Progenitor cell of endocrine pancreas (in vitro differentiated cells): ENCODE data around the gene SPG11. TPM values are rescaled to one million over a fixed set of nuclear protein-coding genes. Genes with fewer than 3 reads are reported as not detected.
A peak's percentile ranks its signal among the peaks of the same experiment; 100 is the strongest.
"Not testable (repeated sequence)": the region's sequence is repeated elsewhere in the genome, so short reads cannot be mapped to it uniquely, and the experiment has no call there.

Experiments
- DNase-seq: peaks from one replicate; pipeline ENCODE4 v3.0.0; 2021; ENCODE audit warnings: low spot score; ENCODE audit not compliant: unreplicated experiment
- H3K27ac Mint-ChIP-seq: 2 replicates; pipeline ENCODE4 v1.8.0; 2021; ENCODE audit warnings: mild to moderate bottlenecking, moderate library complexity, mixed read lengths
- H3K27me3 Mint-ChIP-seq: 2 replicates; pipeline ENCODE4 v1.8.0; 2021; ENCODE audit warnings: mixed read lengths
- H3K36me3 Mint-ChIP-seq: 2 replicates; pipeline ENCODE4 v1.8.0; 2022; ENCODE audit warnings: mixed read lengths; ENCODE audit not compliant: insufficient read depth
- H3K4me1 Mint-ChIP-seq: 2 replicates; pipeline ENCODE4 v1.8.0; 2021; ENCODE audit warnings: low read depth, mixed read lengths
- H3K4me3 Mint-ChIP-seq: 2 replicates; pipeline ENCODE4 v1.8.0; 2021; ENCODE audit warnings: low read depth, mild to moderate bottlenecking, moderate library complexity, mixed read lengths
- H3K9me3 Mint-ChIP-seq: 2 replicates; pipeline ENCODE4 v1.8.0; 2021; ENCODE audit warnings: low read depth, mixed read lengths
- total RNA-seq: library from RNA; stranded (reverse); gene quantifications from 2 replicates; pipeline ENCODE4 v1.2.1, GENCODE V29; 2021
- TF ChIP-seq, protein P1 (sequence below): fragments of 200-600 bp; sonication (generic); IDR thresholded peaks from one replicate; pipeline ENCODE4 v1.5.0; 2021; ENCODE audit warnings: antibody characterized with exemption, mild to moderate bottlenecking; ENCODE audit not compliant: unreplicated experiment

Gene SPG11
- total RNA-seq, 1 donor from 2014 or later = 96.4 TPM

DNA sequence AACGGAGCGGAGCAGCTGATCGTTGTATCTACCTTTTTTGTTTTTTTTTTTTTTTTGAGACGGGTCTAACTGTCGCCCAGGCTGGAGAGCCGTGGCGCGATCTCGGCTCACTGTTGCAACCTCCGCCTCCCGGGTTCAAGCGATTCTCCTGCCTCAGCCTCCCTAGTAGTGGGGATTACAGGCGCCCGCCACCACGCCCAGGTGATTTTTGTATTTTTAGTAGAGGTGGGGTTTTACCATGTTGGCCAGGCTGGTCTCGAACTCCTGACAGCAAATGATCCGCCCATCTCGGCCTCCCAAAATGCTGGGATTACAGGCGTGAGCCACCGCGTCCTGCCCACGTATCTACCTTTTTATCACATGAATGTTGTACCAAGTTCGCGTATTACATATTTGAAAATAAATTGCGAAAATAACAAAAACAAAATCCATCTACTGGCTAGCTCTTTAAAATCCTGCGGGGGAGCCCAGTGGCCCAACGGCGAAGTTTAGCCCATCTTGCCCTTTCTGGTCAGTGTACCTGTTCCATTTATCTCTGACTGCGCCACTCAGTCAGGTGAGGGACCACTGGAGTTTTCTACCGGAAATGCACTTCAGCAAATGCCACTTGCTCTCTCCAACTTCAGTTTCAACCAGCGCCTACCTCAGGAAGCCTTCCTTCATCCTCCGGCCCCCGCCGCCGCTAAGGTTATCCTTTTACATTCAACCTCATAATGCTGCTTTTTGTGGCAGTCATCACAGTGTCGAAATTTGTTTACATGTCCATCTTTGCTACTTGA, 127.8 kb downstream of the SPG11 start:
- no peaks in the 10 kb centered on the region for H3K27me3 Mint-ChIP-seq
- H3K9me3 Mint-ChIP-seq = no peaks in the 10 kb centered on the region
- peak overlapping the region; percentile 95 for H3K27ac Mint-ChIP-seq
- TF ChIP-seq, protein P1, sequence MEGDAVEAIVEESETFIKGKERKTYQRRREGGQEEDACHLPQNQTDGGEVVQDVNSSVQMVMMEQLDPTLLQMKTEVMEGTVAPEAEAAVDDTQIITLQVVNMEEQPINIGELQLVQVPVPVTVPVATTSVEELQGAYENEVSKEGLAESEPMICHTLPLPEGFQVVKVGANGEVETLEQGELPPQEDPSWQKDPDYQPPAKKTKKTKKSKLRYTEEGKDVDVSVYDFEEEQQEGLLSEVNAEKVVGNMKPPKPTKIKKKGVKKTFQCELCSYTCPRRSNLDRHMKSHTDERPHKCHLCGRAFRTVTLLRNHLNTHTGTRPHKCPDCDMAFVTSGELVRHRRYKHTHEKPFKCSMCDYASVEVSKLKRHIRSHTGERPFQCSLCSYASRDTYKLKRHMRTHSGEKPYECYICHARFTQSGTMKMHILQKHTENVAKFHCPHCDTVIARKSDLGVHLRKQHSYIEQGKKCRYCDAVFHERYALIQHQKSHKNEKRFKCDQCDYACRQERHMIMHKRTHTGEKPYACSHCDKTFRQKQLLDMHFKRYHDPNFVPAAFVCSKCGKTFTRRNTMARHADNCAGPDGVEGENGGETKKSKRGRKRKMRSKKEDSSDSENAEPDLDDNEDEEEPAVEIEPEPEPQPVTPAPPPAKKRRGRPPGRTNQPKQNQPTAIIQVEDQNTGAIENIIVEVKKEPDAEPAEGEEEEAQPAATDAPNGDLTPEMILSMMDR = no peak
- H3K36me3 Mint-ChIP-seq = peaks cover 12% of the 10 kb centered on the region
- H3K4me1 Mint-ChIP-seq = peaks cover 19% of the 10 kb centered on the region
- peak; percentile 11 for DNase-seq
- peak overlapping the region; percentile 88 for H3K4me3 Mint-ChIP-seq

DNA sequence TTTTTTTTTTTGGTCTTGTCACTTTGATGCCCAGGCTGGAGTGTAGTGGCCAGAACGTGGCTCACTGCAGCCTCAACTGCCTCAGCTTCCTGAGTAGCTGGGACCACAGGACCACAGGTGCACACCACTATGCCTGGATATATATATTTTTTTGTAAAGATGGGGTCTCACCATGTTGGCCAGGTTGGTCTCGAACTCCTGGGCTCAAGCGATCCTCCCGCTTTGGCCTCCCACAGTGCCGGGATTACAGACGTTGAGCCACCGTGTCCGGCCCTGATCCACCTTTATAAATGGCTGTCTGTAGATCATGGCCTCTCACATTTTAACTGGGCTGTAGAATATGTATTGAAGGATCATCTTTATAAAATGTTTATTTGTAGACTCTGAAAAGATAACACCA, 128.4 kb downstream of the SPG11 start:
- peak overlapping the region; percentile 88 for H3K27ac Mint-ChIP-seq
- H3K36me3 Mint-ChIP-seq = peaks cover 10% of the 10 kb centered on the region
- H3K4me1 Mint-ChIP-seq = peaks cover 19% of the 10 kb centered on the region
- H3K9me3 Mint-ChIP-seq = no peaks in the 10 kb centered on the region
- TF ChIP-seq, protein P1 = no peak
- no peak for DNase-seq
- no peaks in the 10 kb centered on the region for H3K27me3 Mint-ChIP-seq
- H3K4me3 Mint-ChIP-seq = peak overlapping the region; percentile 88

DNA sequence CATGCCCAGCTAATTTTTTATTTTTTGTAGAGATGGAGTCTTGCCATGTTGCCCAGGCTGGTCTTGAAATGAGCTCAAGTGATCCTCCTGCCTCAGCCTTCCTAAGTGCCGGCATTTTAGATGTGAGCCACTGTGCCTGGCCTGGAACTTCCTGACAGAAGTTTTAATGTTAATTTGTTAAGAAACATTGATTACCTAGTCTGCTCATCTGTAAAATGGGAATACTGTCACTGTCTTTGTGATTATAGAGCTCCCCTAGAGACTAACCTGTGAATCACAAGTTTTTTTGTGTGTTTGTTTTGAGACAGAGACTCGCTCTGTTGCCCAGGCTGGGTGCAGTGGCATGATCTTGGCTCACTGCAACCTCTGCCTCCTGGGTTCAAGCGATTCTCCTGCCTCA, 130.8 kb downstream of the SPG11 start:
- Mint-ChIP-seq H3K9me3 (no peaks in the 10 kb centered on the region), H3K27me3 (no peaks in the 10 kb centered on the region), H3K4me1 (peaks cover 8% of the 10 kb centered on the region), H3K4me3 (no peak overlapping the region), H3K27ac (peak overlapping the region; percentile 16), H3K36me3 (peaks cover 7% of the 10 kb centered on the region)
- TF ChIP-seq, protein P1 = peak; percentile 20
- no peak for DNase-seq

DNA sequence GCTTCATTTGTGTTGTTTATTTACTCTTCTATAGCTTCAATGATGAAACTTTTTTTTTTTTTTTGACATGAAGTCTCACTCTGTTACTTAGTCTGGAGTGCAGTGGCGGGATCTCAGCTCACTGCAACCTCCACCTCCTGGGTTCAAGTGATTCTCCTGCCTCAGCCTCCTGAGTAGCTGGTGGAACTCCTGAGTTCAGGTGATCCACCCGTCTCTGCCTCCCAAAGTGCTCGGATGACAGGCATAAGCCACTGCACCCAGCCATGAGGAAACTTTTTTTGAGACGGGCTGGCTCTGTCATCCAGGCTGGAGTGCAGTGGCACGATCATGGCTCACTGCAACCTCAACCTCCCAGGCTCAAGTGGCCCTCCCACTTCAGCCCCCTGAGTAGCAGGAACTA, 131.2 kb downstream of the SPG11 start:
- H3K27ac Mint-ChIP-seq = peak overlapping the region; percentile 16
- not testable (repeated sequence) for H3K27me3 Mint-ChIP-seq, H3K9me3 Mint-ChIP-seq, DNase-seq, H3K36me3 Mint-ChIP-seq
- peaks cover 11% of the 10 kb centered on the region for H3K4me1 Mint-ChIP-seq
- H3K4me3 Mint-ChIP-seq = peak overlapping the region; percentile 24

DNA sequence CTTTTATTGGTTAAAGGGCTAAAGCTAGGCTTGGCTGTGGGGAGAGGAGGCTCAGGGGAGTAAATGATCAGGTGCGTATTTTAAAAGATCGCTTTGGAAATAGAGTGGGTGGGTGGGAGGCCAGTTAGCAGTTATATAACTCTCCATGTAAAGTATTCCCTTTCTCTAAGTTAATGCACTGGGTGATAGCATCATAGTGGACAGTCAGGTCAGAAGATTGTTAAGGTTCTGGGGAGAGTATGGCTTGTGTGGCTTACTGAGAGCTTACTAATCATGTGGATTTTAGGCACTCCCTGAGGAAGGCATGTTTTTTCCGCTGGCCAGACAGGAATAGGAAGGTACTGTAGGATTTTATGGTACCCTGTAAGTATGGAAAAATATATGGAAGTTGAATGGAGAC, 132.8 kb downstream of the SPG11 start:
- TF ChIP-seq, protein P1 = no peak
- H3K27ac Mint-ChIP-seq = peak overlapping the region; percentile 61

More for the DNA sequence above, 132.8 kb downstream of the SPG11 start:
- H3K36me3 Mint-ChIP-seq = peaks cover 7% of the 10 kb centered on the region
- no peaks in the 10 kb centered on the region for H3K27me3 Mint-ChIP-seq
- H3K4me3 Mint-ChIP-seq = no peak overlapping the region
- peaks cover 6% of the 10 kb centered on the region for H3K4me1 Mint-ChIP-seq
- DNase-seq = no peak
- no peaks in the 10 kb centered on the region for H3K9me3 Mint-ChIP-seq
